ENCODE results near the gene LIG1.
"Not testable (repeated sequence)": the region's sequence is repeated elsewhere in the genome, so short reads cannot be mapped to it uniquely, and the experiment has no call there.

Gene LIG1

DNA sequence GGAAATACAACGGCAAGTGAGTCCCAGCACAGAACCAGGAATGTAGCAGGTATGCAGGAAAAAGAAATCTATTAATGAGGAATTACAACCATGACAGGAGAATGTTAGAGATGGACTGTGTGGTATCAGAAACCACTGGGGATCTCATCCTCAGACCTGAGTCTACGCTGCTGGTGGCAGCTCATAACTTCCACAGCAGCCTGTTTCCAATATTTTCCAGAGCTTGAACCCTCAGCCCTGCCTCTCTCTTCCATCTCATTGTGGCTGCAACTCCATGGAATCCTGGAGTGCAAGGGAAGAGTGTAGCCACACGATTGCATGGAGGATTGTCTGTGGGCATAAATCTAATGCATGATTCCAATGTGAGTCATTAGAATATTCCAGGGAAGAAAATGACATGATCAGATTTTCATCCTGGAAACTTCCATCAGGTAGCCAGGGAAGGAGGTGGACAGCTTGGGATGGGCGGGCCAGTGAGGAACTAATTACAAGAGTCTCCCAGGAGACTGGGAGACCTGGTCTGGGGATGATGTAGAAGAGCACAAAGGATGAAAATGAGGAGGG is 74.5 kb downstream of the LIG1 start:
- TF ChIP-seq, protein P1, sequence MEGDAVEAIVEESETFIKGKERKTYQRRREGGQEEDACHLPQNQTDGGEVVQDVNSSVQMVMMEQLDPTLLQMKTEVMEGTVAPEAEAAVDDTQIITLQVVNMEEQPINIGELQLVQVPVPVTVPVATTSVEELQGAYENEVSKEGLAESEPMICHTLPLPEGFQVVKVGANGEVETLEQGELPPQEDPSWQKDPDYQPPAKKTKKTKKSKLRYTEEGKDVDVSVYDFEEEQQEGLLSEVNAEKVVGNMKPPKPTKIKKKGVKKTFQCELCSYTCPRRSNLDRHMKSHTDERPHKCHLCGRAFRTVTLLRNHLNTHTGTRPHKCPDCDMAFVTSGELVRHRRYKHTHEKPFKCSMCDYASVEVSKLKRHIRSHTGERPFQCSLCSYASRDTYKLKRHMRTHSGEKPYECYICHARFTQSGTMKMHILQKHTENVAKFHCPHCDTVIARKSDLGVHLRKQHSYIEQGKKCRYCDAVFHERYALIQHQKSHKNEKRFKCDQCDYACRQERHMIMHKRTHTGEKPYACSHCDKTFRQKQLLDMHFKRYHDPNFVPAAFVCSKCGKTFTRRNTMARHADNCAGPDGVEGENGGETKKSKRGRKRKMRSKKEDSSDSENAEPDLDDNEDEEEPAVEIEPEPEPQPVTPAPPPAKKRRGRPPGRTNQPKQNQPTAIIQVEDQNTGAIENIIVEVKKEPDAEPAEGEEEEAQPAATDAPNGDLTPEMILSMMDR (IDR thresholded peaks at IDR 0.05; ENCODE audit: insufficient read depth, missing control alignments) = no peak
- DNase-seq (ENCODE audit: insufficient read length, low spot score) (no peak), FAIRE-seq (no peak)

DNA sequence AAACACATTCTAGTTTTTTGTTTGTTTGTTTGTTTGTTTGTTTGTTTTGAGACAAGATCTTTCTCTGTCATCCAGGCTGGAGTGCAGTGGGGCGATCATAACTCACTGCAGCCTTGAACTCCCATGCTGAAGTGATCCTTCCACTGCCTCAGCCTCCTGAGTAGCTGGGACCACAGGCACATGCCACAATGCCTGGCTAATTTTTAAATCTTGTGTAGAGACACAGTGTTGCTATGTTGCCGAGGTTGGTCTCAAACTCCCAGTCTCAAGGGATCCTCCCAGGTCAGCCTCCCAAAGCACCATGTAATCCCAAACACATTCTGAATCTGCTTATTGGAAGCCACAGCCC is 75.3 kb downstream of the LIG1 start:
- DNase-seq (ENCODE audit: insufficient read length, low spot score) (no peak), FAIRE-seq (no peak)
- TF ChIP-seq, protein P1 (IDR thresholded peaks at IDR 0.05; ENCODE audit: insufficient read depth, missing control alignments) = no peak

DNA sequence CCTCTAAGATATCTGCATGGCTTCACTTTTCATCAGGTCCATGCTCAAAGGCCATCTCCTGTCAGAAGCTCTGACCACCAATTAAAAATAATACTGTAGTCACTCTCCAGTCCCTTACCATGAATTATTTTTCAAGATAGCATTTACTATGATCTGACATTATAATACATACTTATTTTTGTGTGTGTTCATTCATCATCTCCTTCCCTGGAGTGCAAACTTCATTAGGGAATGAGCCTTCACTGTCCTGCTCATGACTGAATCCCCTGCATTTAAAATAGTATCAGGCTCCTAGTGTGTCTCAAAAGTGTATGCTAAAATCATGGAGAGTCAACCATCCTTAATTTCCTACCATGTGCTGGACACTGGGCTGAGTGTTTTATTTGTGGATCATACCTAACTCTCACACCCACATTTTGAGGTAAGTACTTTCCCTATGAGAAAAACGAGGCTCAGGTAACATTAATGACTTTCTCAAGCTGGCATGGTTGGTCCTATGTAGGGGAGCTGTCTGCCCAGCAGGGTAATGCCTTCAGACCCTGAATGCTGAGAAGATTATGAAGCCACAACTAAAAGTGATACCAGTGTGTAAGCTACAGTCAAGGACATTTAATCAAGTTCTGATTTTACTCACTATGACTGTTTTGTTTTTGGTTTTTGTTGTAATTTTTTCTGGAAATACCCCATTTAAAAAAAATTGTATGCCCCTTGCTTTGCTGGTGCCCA is 75.9 kb downstream of the LIG1 start:
- DNase-seq (ENCODE audit: insufficient read length, low spot score) (no peak), FAIRE-seq (no peak)
- TF ChIP-seq, protein P1 (IDR thresholded peaks at IDR 0.05; ENCODE audit: insufficient read depth, missing control alignments) = no peak

DNA sequence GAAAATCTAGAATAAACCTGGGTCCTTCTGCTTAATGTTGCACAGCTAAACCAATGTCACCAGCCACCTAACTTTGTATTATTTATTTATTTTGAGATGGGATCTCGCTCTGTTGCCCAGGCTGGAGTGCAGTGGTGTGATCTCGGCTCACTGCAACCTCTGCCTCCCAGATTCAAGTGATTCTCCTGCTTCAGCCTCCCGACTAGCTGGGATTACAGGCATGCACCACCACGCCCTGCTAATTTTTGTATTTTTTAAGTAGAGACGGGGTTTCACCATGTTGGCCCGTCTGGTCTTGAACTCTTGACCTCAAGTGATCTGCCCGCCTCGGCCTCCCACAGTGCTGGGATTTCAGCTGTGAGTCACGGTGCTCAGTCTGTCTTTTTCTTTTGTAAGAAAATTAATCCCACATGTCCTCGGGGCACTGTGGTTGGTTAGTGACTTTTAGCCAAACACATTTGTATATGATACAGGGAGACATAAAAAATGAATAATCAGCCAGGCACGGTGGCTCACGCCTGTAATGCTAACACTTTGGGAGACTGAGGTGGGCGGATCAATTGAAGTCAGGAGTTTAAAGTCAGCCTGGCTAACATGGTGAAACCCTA is 78.9 kb downstream of the LIG1 start:
- DNase-seq (ENCODE audit: insufficient read length, low spot score); FAIRE-seq: not testable (repeated sequence)

DNA sequence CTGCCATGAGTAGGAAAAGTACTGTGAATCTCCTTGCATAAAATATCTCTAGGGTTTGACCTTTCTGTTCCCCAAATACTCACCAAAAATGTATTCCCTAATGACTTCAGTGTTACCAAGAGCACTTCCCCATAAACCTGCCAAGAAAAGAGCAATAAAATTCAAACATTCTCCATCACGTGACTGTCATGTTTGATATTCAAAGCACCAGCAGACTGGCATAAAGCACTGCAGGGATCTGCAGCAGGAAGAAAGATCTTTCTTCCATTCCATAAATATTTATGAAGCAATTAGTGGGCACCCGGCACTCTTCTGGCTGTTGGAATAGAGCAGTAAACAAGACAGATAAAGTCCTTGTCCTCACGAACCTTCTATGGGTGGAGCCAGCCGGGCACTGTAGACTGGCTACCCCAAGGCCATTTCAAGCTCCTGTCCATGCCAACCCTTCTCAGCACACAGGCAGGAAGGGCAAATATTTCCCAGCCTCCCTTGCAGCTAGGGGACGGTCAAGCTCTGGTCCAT is 79.8 kb downstream of the LIG1 start:
- DNase-seq (ENCODE audit: insufficient read length, low spot score) = no peak
- no peak for FAIRE-seq
- TF ChIP-seq, protein P1 (IDR thresholded peaks at IDR 0.05; ENCODE audit: insufficient read depth, missing control alignments) = no peak

DNA sequence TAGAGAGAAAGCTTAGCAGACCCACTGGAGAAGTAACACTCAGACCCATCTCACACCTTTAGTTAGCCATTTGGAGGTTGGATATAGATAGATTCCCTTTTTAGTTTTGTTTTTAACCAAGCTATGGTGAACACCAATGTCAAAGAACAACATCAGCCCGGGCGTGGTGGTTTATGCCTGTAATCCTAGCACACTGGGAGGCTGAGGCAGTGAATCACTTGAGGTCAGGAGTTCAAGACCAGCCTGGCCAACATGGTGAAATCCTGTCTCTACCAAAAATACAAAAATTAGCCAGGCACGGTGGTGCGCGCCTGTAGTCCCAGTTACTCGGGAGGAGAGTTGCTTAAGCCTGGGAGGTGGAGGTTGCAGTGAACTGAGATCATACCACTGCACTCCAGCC is 81.2 kb downstream of the LIG1 start:
- not testable (repeated sequence) for DNase-seq (ENCODE audit: insufficient read length, low spot score); FAIRE-seq

DNA sequence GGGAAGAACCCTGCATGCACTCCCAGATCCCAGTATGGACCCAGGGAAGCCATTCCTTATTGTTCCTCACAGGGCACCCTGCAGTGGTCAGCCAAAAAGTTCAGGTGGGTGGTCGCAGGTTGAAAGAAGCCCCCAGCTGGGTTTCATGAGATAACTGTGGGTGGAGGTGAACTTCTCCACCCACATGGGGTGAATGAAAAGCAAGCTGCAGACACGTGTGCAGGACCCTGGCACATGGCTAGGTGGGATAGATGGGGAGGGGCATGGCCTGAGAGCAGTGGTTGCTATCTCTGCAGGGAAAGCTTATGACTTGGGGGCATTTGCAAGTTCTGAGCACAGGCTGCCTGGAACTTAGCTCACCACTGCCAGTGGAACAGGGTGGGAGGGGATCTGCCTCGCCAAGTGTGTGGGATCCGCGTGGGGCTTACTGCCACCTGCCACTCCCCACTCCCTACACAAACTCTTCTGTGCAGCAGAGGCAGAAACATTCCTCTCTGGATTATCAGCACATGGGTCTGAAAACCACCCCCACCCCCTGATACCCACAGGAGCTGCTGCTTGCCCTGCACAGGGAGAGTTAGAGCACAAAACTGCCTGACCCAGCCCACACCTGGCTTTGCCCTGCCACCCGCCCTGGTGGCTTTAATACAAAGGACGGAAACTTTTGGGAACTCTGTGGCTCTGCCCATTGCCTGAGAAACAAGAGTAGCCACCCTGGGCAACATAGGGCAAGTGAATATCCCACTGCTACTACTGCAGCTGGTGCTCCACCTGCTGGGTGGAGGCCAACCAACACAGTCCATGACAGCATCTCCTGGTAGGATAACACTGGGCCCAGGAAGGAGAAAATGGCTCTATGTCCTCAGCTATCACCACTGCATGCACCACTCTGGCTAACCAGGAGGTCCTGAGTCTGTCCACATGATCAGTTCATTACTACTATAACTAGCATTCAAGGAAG is 84.0 kb downstream of the LIG1 start:
- FAIRE-seq (no peak), DNase-seq (ENCODE audit: insufficient read length, low spot score) (no peak)
- TF ChIP-seq, protein P1 (IDR thresholded peaks at IDR 0.05; ENCODE audit: insufficient read depth, missing control alignments) = peak; percentile 25
